DMS79 (cell line): ENCODE measurements around the gene TAPBPL.
A peak's percentile ranks its signal among the peaks of the same experiment; 100 is the strongest.
"Not testable (repeated sequence)": the region's sequence is repeated elsewhere in the genome, so short reads cannot be mapped to it uniquely, and the experiment has no call there.

ENCODE experiments used
- DNase-seq: peaks from one replicate; lab custom pipeline; 2025; lab: John Stamatoyannopoulos, UW

The TAPBPL gene

GRCh38 chr12:6451348-6452244, at the start of gene TAPBPL:
Gene TAPBPL, plus strand, starts transcription at chr12:6452042. Its CDS starts 207 bp downstream, at chr12:6452249.
- peak; percentile 97 for DNase-seq

- DNase-seq, result no peak
Observed at GRCh38 chr12:6404390-6404789, 47.5 kb upstream of the TAPBPL start.

GRCh38 chr12:6405963-6406362, 45.9 kb upstream of the TAPBPL start:
- no peak for DNase-seq

- DNase-seq, result no peak
Observed at GRCh38 chr12:6407236-6407954, 44.4 kb upstream of the TAPBPL start.

GRCh38 chr12:6416596-6416995, 35.2 kb upstream of the TAPBPL start:
- DNase-seq, result no peak

GRCh38 chr12:6418796-6419195, 33.0 kb upstream of the TAPBPL start:
- DNase-seq, result no peak

- no peak for DNase-seq
Observed at GRCh38 chr12:6420364-6420763, 31.5 kb upstream of the TAPBPL start.

GRCh38 chr12:6423267-6424007, 28.4 kb upstream of the TAPBPL start:
- DNase-seq, result peak; percentile 65

- DNase-seq, result no peak
Observed at GRCh38 chr12:6424008-6424347, 27.9 kb upstream of the TAPBPL start.

GRCh38 chr12:6424866-6425265, 27.0 kb upstream of the TAPBPL start:
- DNase-seq, result no peak

- no peak for DNase-seq
Observed at GRCh38 chr12:6425590-6426531, 26.0 kb upstream of the TAPBPL start.

- DNase-seq, result no peak
Observed at GRCh38 chr12:6426882-6427671, 24.8 kb upstream of the TAPBPL start.

GRCh38 chr12:6427796-6428195, 24.0 kb upstream of the TAPBPL start:
- not testable (repeated sequence) for DNase-seq

GRCh38 chr12:6428326-6428725, 23.5 kb upstream of the TAPBPL start:
- DNase-seq, result no peak

GRCh38 chr12:6430124-6430989, 21.5 kb upstream of the TAPBPL start:
- no peak for DNase-seq

- DNase-seq, result no peak
Observed at GRCh38 chr12:6432991-6433390, 18.9 kb upstream of the TAPBPL start.

GRCh38 chr12:6434205-6435140, 17.4 kb upstream of the TAPBPL start:
- no peak for DNase-seq

- DNase-seq, result no peak
Observed at GRCh38 chr12:6435961-6436715, 15.7 kb upstream of the TAPBPL start.
